Body of pancreas (tissue), 4 donors: ENCODE data around the gene LLCFC1.

Experiments
- POLR2A ChIP-seq, 3 donors: fragments of 450-650 bp; IDR thresholded peaks; one replicate each; pipeline ENCODE4 v1.6.1; 2016; ENCODE audit warnings: antibody characterized with exemption in 3 of 3, mild to moderate bottlenecking in 2 of 3
- TF ChIP-seq, protein P1 (sequence below), 7 experiments: fragments of 450-650 bp in 4 of 7; fragments of 200-600 bp in 3 of 7; sonication (generic) in 3 of 7; IDR thresholded peaks; one replicate each; pipeline ENCODE4 v1.5.1; 2016 to 2019; ENCODE audit warnings: antibody characterized with exemption in 7 of 7

DNA sequence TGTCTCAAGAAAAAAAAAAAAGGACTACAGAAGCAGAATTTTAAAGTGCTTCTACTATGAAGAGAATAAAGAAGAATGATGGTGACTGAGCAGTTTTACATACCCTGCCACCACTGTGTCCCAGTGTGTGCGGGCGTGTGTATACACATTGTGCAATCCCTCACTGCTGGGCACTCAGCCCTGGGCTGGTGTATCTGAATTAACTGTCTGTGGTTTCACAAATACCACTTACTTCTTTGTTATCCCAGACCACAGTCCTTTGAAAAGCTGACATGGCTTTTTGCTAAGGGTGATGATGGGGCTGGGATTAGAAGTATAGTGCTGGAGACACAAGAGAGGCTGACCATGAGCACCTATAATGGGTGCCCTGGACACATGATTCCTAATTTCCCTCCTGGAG lies 32.6 kb upstream of the LLCFC1 start:
- no peak for TF ChIP-seq POLR2A (IDR thresholded peaks at IDR 0.05)
- TF ChIP-seq, protein P1, sequence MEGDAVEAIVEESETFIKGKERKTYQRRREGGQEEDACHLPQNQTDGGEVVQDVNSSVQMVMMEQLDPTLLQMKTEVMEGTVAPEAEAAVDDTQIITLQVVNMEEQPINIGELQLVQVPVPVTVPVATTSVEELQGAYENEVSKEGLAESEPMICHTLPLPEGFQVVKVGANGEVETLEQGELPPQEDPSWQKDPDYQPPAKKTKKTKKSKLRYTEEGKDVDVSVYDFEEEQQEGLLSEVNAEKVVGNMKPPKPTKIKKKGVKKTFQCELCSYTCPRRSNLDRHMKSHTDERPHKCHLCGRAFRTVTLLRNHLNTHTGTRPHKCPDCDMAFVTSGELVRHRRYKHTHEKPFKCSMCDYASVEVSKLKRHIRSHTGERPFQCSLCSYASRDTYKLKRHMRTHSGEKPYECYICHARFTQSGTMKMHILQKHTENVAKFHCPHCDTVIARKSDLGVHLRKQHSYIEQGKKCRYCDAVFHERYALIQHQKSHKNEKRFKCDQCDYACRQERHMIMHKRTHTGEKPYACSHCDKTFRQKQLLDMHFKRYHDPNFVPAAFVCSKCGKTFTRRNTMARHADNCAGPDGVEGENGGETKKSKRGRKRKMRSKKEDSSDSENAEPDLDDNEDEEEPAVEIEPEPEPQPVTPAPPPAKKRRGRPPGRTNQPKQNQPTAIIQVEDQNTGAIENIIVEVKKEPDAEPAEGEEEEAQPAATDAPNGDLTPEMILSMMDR (IDR thresholded peaks at IDR 0.05), result no peak
